Measurements from ENCODE around the gene CHST11.
A peak's percentile ranks its signal among the peaks of the same experiment; 100 is the strongest.
"Not testable (repeated sequence)": the region's sequence is repeated elsewhere in the genome, so short reads cannot be mapped to it uniquely, and the experiment has no call there.

CHST11 gene

DNA sequence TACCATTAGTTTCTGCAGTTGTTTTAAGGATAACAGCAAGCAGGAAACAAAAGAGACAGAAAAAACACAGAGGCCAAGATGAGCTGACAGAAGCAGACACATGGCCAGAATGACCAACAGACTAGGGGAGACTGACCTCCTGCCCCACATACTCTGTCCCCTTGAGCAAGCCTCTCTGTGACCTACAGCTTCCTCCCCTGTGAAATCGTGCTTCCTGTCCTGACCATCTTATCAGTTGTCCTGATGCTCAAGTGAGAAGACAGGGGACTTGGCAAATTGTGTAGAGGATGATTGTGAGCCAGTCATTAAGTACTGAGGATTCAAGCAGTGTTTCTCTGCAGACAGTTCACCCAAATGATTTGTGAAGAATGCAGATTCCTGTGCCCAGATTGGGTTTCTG is 272.3 kb downstream of the CHST11 start:
- DNase-seq: no peak

DNA sequence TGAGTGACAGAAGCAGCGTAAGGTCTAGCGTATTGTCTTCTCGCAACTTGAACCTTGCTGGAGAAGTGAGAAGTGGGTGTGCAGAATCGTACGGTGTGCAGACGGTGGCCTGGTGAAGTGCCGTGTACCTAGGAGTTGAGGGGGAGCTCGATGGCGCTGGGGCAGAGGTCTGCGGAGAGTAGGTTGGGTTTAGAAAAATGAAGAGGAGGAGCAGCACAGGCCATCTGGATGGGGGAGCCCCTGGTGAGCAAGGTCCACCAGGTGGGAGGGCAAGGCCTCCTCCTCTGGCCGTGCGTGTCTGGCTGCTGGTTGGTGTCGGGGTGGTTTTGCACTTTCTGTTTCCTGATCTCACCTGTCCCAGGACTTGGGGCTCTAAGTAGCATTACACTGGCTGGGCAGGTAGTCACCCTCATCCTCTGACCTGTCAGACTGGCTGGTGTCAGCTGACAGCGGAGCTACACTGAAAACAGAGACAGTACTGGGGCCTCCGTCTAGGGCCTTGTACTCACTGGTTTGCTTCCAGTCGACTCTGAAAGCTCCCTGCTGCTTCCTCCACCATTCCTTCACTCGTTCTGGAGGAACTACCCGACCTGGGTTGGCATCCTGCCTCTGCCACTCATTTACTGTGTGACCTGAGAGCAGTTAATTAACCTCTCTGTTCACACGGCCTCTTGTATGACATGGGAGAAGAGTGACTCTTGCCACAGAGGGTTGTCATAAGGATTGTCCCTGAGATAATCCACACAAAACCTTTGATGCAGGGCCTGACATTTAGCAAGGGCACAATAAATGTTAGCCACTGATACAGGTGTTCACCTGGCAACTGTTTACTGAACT is 273.1 kb downstream of the CHST11 start:
- no peak for DNase-seq

DNA sequence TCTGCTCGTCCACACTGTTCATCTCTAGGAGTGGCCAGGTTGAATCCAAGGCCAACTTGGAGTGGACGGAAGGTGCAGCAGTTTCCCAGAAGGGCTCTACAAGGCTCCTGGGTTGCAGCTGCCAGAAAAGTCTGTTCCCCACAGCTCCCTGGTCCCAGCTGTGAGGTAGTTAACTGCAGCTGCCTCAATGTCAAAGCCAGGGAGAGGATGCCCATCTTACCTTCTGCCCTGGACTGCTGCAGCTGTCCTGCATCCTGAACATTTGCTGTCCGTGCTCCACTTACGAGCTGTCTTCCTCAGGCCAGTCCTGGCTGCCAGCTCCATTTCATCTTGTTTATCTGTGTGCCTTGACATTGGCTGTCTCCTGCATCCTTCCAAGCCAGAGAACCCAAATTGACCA is 274.0 kb downstream of the CHST11 start:
- DNase-seq: no peak

DNA sequence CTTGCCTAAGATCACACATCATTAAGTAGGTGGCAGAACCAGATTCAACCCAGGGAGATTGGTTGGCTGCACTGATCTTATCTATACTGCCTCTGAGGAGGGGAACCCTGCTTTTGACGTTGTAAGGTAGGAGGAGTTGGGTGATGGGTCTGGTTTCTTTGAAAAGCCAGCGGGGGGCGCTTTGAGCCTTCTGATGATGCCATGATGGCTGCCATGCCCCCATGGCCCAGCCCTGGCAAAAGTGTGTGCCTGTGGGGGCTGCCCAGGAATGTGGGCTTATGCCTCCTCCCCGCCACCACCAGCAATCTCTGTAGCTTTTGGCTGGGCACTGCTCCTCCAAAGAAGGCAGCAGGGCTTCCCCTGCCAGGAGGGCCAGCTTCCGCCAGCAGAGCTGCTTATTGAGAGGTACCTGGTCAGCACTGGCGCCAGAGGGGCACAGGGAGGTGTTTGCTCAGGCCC is 277.0 kb downstream of the CHST11 start:
- no peak for DNase-seq

DNA sequence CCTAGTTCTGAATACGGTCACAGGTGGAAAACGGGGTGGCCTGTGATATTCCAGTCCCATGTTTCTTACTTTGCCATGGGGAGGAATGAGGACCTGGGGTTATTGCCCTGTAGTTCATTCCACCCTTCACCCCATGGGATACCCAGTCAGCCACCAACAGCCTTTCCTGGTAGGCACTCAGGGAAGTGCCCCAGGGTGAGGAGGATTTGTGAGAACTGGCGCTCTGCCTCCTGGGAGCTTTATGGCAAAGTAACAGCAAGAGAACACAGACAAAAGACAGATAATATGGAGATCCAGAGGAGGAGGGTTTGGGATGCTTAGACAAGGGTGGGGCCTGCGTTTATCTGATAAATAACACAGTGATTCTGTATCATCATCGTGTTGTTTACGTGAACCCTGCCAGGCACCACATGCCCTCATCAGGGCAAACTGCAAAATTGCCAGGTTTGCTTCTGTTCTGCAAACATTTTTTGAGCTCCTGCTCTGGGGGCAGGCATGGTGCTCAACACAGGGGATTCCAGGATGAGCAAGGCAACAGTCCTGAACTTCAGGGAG is 277.9 kb downstream of the CHST11 start:
- no peak for DNase-seq

DNA sequence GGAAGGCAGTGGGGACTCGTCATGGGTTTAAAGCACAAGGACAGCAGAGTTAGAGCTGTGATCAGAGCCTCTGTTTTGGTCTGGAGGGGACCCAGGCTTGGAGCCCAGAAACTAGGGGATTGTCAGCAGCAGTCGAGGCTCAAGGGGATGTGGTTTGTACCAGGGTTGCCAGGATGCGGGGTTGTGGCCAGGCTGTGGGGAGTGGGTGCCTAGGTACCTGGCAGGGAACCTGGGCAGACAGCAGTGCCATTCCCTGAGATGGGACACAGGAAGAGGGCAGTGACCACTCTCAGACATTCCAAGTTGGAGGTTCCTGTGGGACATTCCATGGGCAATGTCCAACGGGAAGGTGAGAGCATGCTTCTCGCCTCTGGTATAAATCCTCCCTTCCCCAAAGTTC is 279.1 kb downstream of the CHST11 start:
- DNase-seq: no peak

DNA sequence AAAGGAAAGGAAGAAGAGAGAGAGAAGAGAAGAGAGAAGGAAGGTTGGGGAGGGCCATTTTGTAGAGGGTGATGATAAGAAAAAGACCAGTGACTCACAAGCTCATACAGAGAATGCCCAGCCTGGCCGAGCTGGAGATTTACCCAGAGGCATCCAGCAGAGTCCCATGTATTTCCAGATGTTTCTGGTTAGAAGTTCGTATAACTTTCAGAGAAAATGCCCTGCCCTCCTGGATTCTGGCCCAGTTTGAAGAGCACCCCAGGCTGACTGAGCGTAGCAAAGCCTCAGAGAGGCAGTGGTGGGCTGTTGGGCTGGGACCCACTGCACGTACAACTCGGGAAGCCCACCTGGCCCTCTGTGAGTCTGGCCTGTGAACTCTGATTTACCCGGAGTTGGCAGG is 279.6 kb downstream of the CHST11 start:
- DNase-seq: no peak

DNA sequence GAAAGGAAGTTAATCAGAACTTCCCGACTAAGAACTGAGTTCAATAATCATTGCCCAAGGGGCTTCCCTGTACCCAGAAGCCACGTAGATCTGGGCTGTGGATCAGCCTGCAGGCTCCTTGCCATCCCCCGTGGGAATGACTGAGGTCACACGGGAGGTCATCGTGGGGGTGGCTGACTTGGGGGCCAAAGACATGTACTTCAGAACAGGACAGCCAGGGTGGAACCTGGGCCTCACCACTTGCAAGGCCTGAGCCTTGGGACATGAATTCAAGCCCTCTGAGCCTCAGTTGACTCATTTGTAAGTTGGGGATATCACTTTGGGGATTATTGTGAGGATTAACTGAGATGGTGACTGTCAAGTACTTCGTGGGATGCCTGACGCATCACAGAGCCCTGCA is 280.4 kb downstream of the CHST11 start:
- no peak for DNase-seq

DNA sequence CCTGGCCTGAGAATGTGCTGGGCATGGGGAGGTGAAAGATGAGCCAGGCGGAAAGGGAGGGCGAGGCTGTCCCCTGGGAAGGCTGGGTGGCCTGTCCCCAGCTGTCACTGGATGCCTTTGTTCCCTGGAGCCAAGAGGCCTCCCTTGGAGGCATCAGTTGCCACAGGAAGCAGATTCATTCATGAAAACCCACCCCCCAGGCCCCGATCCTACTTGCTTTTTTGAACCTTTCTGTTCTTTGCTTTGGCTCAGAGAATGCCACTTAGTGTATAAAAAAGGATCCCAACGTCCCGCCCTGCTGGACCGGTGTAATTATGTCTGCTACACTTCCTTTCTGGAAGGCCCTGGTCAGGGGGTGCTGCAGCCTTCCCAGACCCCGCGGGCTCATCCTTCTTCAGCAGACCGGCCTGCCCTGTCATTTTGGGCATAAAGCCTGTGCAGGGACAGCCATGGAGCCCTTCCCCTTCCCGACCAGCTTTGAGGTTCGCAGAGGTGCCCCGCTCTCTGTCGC is 281.1 kb downstream of the CHST11 start:
- DNase-seq: no peak

DNA sequence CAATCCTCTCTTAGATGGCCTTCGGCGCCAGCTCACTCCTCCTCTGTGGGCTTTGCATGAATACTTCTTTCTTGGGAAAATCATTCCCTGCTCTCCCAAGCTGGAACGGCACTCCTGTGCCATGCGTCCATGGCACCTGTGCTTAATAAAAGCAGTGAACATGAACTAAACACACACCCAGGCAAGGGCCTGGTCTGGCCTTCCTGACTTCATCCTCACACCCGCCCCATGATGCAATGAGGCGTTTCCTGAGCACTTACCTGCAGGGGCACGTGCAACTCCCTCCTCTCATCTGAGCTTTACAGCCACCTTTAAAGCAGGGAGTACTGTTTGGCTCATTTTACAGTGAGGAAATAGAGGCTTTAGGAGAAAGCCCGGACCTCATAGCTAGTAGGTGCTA is 281.6 kb downstream of the CHST11 start:
- no peak for DNase-seq

DNA sequence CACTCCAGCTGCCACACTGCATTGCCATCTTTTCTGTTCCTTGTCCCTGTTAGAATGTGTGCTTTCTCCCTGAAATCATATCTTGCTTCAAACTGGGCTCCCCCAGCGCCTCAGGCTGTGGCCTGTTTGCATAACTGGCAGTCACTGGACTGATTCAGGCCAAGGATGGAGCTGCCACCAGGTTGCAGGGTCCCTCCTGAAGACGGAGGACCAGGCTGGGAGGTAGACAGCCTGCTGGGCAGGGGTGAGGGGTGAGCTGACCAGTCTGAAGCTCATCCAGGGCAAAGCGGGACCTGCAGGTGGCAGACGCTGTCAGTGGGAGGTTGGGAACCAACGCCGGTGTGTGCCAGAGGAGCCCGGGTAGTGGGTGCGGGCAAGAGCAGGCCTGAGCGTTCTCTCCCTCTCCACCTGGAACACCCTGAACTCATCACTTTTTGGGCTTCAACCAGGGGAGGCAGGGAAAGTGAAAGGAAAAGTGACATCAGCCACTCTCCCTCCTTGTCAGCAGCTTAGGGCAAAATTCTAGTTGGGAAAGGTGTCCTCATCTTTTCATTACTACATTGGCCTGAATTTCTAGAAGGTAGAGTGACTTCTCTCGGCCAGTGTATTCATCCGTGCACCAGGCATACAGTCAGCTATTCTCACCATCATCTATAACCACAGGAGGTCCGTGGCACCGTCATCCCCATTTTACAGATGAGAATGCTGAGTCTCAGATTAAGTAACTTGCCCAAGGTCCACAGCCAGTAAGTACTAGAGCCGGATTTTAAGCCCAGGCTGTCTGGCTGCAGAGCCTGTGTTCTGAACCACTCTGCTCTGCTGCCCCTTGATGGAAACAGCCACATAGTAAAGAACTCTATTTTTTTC is 282.3 kb downstream of the CHST11 start:
- DNase-seq: no peak

DNA sequence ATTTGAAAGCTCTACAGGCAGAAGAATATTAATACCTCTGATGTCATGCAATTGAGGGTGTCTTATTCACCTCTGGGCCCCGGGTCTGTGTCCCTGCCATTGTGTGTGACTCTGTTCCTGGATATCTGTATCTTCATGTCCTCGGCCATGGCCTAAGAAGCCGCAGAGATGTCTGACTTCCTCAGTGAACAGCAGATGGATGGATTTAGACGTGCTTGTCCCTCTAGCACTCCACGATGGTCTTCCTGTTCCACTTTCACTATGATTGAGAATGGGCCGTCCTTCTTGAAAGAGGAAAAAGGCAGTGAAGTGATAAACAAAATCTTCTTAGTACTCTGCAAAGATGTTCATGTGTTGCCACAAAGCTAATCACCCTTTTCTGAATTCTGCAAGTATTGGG is 283.9 kb downstream of the CHST11 start:
- DNase-seq: no peak

DNA sequence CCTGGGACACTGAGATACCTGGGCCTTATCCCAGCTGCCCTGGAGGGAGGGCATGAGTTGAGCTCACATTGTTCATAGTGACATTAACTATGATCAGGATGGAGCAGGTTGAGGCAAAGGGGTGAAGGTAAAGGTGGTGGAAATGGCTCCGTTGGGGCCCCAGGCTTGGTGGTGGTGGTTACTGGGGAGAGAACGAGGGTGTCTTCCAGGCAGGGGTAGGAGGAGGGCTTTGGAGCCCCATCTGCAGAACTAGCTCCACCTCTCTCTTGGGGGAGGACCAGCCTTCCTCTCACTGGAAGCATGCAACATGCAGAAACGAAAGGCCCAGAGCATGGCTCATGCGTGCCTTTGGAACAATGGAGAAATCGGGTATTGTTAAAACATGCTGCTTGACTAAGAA is 284.3 kb downstream of the CHST11 start:
- DNase-seq: no peak

DNA sequence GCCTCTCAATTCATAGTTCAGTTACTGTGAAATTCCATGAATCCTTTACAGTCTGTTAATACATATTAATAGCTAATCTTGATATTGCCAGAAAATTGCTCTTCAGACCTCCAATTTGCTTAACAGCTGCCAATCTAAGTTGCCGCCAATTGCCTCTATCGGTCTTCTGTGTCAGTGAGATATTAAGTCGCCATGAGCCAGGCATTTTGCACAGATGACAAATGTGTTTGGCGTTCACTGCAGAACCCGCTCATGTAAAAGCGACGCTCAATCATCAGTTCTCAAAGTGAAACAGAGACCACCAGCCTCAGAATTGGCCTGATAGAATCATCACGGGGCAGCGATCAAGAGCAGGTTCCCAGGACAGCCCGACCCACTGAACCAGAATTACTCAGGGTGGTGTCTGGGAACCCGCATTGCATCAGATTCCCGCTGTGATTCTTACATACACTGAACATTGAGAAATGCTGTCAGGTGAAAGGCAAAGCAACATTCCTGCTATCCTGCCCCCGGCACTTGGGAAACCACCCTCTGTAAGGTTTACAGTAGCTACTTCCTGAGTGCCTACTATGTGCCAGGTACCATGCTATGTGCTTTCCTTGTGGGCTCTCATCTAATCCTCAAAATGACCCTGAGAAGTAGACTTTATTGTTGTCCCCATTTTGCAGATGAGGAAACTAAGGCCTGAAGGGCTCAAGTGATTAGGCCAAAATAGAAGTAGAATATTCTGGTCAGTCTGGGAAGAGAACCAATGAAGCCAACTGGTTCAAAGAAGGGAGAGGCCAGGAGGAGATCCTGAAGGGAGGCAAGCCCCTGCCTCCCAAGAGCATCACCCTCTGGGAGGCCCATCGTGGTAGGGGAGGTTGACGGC is 285.0 kb downstream of the CHST11 start:
- no peak for DNase-seq

DNA sequence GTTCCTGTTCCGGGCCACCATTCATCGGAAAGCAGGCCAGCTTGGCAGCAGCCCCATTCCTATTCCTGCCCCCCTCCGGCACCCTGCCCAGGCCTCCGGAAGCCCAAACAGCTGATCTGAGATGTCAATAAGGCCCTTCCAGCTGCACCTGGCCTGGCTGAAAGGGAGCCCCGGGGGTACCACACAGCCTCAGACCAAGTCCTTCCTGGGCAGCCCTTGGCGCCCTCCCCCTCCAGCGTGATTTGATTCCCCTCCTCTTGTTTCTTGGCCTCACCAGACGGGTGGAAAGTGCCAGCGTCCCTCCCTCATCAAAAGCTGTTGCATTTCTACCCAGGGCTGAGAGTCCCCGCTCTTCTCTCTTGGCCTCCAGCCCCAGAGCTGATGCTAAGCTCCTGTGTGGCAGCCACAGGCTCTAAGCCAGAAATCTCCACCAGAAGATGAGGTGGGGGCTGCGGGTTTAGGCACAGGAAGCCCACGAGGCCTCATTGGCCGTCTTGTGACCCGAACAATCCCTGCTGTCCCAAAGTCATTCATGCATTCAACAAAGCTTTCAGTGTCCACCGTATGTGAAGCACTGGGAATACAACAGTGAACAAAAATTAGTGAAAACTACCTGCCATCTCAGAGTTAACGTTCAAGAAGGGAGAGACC is 285.9 kb downstream of the CHST11 start:
- DNase-seq: no peak

DNA sequence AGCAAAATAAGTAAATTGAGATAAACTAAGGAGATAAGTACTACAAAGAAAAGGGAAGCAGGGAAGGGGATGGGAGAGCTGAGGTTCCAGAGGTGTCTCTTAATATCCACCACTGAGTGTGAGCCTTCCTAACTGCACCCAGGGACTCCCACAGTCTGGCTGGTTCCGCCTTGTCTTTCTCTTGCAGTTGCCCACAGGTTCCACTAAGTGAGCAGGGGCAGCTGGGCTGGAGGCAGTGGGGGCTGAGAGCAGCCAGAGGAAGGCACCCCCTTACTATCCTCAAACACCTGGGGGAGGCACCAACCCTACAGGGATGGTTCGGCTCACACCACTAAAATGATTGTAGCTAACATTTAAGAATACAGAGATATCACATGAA is 286.4 kb downstream of the CHST11 start:
- no peak for DNase-seq

DNA sequence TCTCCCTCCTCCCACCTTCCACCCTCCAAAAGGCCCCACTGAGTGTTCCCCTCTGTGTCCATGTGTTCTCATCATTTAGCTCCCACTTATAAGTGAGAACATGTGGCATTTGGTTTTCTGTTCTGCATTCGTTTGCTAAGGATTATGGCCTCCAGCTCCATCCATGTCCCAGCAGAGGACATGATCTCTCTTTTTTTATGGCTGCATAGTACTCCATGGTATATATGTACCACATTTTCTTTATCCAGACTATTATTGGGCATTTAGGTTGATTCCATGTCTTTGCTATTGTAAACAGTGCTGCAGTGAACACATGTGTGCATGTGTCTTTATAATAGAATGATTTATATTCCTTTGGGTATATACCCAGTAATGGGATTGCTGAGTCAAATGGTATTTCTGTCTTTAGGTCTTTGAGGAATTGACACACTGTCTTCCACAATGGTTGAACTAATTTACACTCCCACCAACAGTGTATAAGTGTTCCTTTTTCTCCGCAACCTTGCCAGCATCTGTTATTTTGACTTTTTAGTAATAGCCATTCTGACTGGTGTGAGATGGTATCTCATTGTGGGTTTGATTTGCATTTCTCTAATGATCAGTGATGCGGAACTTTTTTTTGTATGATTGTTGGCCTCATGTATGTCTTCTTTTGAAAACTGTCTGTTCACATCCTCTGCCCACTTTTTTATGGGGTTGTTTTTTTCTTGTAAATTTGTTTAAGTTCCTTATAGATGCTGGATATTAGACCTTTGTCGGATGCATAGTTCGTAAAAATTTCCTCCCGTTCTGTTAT is 287.2 kb downstream of the CHST11 start:
- DNase-seq: not testable (repeated sequence)

DNA sequence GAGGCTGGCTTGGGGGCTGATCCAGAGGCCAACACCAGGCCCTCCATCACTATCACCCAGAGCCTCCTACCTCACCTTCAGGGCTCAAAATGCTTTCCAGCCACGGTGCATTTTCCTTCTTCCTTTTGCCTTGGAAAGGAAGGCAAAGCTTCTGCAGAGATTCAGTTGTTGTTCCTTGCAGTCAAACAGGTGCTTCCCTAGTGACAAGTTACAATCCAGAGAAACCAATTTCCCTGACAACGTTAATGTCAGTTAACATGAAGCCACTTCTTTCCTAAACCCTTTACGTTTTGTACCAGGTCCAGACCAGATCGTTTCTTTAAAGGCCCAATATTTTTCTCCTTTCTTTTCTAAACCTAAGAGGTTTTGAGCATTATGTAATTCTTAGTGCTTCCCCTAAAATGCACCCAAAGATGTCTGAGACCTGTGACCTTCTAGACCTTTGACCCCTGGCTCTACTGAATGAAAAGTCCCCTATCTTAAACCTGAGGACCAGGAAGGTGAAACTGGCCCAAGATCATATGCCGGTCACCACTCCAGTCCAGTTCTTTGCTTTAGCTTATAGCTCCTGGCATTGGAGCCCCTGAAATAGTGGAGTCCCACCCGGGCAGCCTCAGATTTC is 289.8 kb downstream of the CHST11 start:
- DNase-seq: no peak

DNA sequence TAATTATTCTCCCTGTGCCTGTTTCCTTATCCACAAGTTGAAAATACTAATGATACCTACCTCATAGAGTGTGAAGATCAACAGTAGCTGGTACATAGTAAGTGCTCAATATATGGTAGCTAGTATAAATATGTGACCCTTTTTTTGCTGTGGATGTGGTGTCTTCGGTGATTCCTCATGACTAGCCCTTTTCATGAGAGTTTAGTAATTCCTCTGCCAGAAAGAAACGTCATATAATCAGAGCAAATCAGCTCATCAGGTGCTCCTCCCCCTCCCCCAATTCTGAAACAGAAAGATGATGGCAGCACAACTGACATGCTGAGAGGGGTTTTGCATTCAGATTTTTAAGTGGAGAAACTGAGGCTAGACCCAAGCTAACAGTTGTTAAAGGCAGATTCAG is 290.6 kb downstream of the CHST11 start:
- no peak for DNase-seq

DNA sequence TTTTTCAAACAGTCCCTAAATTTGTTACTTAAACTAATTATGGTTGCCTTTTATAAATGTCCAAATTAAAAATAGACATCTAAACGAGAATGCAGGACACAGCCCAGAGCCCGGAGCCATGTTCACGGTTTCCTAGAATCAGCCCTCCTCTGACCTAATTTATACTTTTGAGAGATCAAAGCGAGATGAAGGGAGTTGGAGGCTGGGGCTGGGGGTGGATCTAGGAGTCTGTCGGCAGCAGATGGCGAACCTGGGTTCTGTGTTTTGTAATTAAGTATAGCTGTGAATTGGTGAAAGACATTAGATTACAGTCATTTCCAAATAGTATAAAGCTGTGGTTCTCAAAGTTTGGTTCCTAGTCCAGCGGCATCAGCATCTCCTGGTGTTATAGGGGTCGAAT is 291.2 kb downstream of the CHST11 start:
- DNase-seq: peak; percentile 7 to 30

DNA sequence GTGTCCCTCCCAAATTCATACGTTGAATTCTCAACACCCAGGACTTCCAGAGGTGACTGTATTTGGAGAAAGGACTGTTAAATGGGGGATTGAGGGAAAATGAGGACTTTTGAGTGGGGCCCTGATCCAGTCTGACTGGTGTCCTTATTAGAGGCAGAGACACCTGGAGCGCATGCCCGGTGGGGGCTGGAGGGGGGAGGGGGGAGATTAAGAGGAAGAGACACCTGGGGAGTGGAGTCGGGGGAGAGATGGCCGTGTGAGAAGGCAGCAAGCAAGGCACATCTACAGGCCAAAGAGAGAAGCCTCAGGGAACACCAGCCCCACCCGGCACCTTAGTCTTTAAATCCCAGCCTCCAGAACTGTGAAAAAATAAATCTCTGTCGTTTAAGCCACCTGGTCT is 291.6 kb downstream of the CHST11 start:
- DNase-seq: no peak
